ENCODE data around the gene CDC42BPA. TPM values are rescaled to one million over a fixed set of nuclear protein-coding genes. Genes with fewer than 3 reads are reported as not detected.

Gene CDC42BPA
- total and polyA plus RNA-seq, 2 donors (not counting 3 experiments of a cell fraction or from before 2014, with no cell fraction given): 26.1 to 92.6 TPM

GRCh38 chr1:226988334-226988666 lies 330.0 kb downstream of the CDC42BPA start:
- peaks cover 3 to 15% of the 10 kb centered on the region in 2 experiments for H3K36me3 ChIP-seq (ENCODE audit: control insufficient read depth in 2 of 2, extremely low read depth in 1 of 2, insufficient read depth in 2 of 2, low read length in 2 of 2)
- no peaks in the 10 kb centered on the region for H3K9me3 ChIP-seq (replicated peaks; ENCODE audit: control insufficient read depth, insufficient read depth, low read length)
- POLR2A ChIA-PET: no interaction called here
- no peaks in the 10 kb centered on the region for H3K79me2 ChIP-seq (ENCODE audit: control insufficient read depth, insufficient read depth, low read length)
- peaks cover 23% of the 10 kb centered on the region for H3K4me1 ChIP-seq (ENCODE audit: control insufficient read depth, extremely low read depth, insufficient read depth, low read length)
- no peaks in the 10 kb centered on the region for H4K20me1 ChIP-seq (replicated peaks; ENCODE audit: control insufficient read depth, extremely low read depth, insufficient read depth, low read length)
- H3K9ac ChIP-seq (replicated peaks; ENCODE audit: extremely low read depth, insufficient read depth, low read length): no peak overlapping the region
- no peak for FAIRE-seq
- H3K27me3 ChIP-seq (ENCODE audit: control insufficient read depth in 2 of 2, insufficient read depth in 2 of 2, low read length in 2 of 2): no peaks in the 10 kb centered on the region
- H3K27ac ChIP-seq (ENCODE audit: insufficient read depth, low read depth, low read length): no peak overlapping the region
- dilution Hi-C loops (cut with MboI; ENCODE audit: extremely low pct_ligation_motif_present, low sequenced_read_pairs): no loop called here
- TF ChIP-seq POLR2AphosphoS5 (IDR thresholded peaks at IDR 0.05; ENCODE audit: insufficient read depth, low read depth, low read length): no peak
- TF ChIP-seq, protein P1, sequence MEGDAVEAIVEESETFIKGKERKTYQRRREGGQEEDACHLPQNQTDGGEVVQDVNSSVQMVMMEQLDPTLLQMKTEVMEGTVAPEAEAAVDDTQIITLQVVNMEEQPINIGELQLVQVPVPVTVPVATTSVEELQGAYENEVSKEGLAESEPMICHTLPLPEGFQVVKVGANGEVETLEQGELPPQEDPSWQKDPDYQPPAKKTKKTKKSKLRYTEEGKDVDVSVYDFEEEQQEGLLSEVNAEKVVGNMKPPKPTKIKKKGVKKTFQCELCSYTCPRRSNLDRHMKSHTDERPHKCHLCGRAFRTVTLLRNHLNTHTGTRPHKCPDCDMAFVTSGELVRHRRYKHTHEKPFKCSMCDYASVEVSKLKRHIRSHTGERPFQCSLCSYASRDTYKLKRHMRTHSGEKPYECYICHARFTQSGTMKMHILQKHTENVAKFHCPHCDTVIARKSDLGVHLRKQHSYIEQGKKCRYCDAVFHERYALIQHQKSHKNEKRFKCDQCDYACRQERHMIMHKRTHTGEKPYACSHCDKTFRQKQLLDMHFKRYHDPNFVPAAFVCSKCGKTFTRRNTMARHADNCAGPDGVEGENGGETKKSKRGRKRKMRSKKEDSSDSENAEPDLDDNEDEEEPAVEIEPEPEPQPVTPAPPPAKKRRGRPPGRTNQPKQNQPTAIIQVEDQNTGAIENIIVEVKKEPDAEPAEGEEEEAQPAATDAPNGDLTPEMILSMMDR (IDR thresholded peaks at IDR 0.05; ENCODE audit: extremely low read depth in 1 of 2, insufficient read depth in 1 of 2, low read depth in 1 of 2, low read length in 2 of 2): no peak
- TF ChIP-seq GATA2 (IDR thresholded peaks at IDR 0.05; ENCODE audit: insufficient read depth, insufficient read length, low read depth, low read length): no peak
- TF ChIP-seq MYC (IDR thresholded peaks at IDR 0.05; ENCODE audit: low read depth, low read length): no peak
- no peak for TF ChIP-seq JUN (IDR thresholded peaks at IDR 0.05; ENCODE audit: borderline replicate concordance, insufficient read depth, insufficient read length, low read depth)
- no peak for TF ChIP-seq FOS (IDR thresholded peaks at IDR 0.05; ENCODE audit: borderline replicate concordance, insufficient read depth, low read length)
- no peak for TF ChIP-seq EZH2 (IDR thresholded peaks at IDR 0.05; ENCODE audit: borderline replicate concordance, low read depth, low read length, severe bottlenecking)
- no peak for TF ChIP-seq POLR2A (IDR thresholded peaks at IDR 0.05; ENCODE audit: low read depth, low read length)
- no peak for TF ChIP-seq MAX (IDR thresholded peaks at IDR 0.05; ENCODE audit: insufficient read depth, insufficient read length)
- no peak for DNase-seq (ENCODE audit: low read depth, low spot score)
- intact Hi-C loops (cut with micrococcal nuclease): loop anchor here (5.0 kb wide), 1 partner anchor 51 kb away; no protein-coding TSS in a partner anchor
- H3K4me2 ChIP-seq (ENCODE audit: insufficient read depth, low read length): no peak overlapping the region
- H2AFZ ChIP-seq (ENCODE audit: low read depth, low read length): no peak overlapping the region
- H3K4me3 ChIP-seq (replicated peaks in 1 of 3; ENCODE audit: insufficient read depth in 1 of 3, low read depth in 1 of 3, low read length in 3 of 3): no peak overlapping the region
- no TSS peak for BruUV-seq (replicated peaks)
- H3K9me1 ChIP-seq (replicated peaks; ENCODE audit: control insufficient read depth, extremely low read depth, insufficient read depth, low read length): no peaks in the 10 kb centered on the region
- CTCF ChIA-PET: no interaction called here

Data from endothelial cell of umbilical vein (primary cell).